Thyroid gland (tissue), 4 donors: Measurements from ENCODE around the gene CRYL1. TPM values are rescaled to one million over a fixed set of nuclear protein-coding genes. Genes with fewer than 3 reads are reported as not detected.

Experiments used
- DNase-seq, 2 donors: peaks; one replicate each; pipeline ENCODE4 v3.0.0-alpha.2; 2019
- H3K27ac ChIP-seq, 3 donors: fragments of 200-600 bp; sonication (generic); 1 replicate in 2 of 3; 2 replicates in 1 of 3; pipeline ENCODE4 v1.5.1; 2016 to 2019; ENCODE audit warnings: mild to moderate bottlenecking in 1 of 3, moderate library complexity in 1 of 3
- H3K27me3 ChIP-seq: fragments of 200-600 bp; sonication (generic); one replicate; pipeline ENCODE4 v1.5.1; 2019
- H3K36me3 ChIP-seq, 2 donors: fragments of 200-600 bp; sonication (generic); one replicate each; pipeline ENCODE4 v1.5.1; 2016 to 2019
- H3K4me1 ChIP-seq, 2 donors: fragments of 200-600 bp; sonication (generic); one replicate each; pipeline ENCODE4 v1.5.1; 2017 to 2019
- H3K4me3 ChIP-seq, 3 donors: fragments of 200-600 bp; sonication (generic); replicated peaks in 1 of 3; 1 replicate in 2 of 3; 2 replicates in 1 of 3; pipeline ENCODE4 v1.5.1; 2016; ENCODE audit warnings: mild to moderate bottlenecking in 1 of 3
- H3K9me3 ChIP-seq: fragments of 200-600 bp; sonication (generic); one replicate; pipeline ENCODE4 v1.5.1; 2017
- POLR2A ChIP-seq, 2 donors: fragments of 450-650 bp; IDR thresholded peaks; one replicate each; pipeline ENCODE4 v1.6.1; 2017; ENCODE audit warnings: antibody characterized with exemption in 2 of 2, mild to moderate bottlenecking in 2 of 2, moderate library complexity in 1 of 2
- WGBS, 2 donors: methylation state at CpG; one replicate each; pipeline ENCODE4 v1.1.5; 2017; 5-methylcytosine and 5-hydroxymethylcytosine counted together
- intact Hi-C: fragments of 100-400 bp; cut with DNase I; formaldehyde crosslinking; loops from one replicate; pipeline ENCODE4 v1.15.1; 2023
- total RNA-seq, 4 donors: library from RNA; depleted of rRNA; stranded (reverse); fragments of >200 nt; gene quantifications; one replicate each; pipeline ENCODE4 v1.2.3, GENCODE V29; 2016
- TF ChIP-seq, protein P1 (sequence below), 6 experiments: fragments of 200-600 bp in 3 of 6; fragments of 450-650 bp in 3 of 6; sonication (generic) in 3 of 6; IDR thresholded peaks; one replicate each; pipeline ENCODE4 v1.5.1; 2016 to 2019; ENCODE audit warnings: antibody characterized with exemption in 6 of 6, mild to moderate bottlenecking in 2 of 6, inconsistent platforms in 1 of 6, moderate library complexity in 1 of 6

CRYL1 gene
- total RNA-seq, 4 donors from 2014 or later: 33.1 to 53.8 (median 46.7) TPM

DNA sequence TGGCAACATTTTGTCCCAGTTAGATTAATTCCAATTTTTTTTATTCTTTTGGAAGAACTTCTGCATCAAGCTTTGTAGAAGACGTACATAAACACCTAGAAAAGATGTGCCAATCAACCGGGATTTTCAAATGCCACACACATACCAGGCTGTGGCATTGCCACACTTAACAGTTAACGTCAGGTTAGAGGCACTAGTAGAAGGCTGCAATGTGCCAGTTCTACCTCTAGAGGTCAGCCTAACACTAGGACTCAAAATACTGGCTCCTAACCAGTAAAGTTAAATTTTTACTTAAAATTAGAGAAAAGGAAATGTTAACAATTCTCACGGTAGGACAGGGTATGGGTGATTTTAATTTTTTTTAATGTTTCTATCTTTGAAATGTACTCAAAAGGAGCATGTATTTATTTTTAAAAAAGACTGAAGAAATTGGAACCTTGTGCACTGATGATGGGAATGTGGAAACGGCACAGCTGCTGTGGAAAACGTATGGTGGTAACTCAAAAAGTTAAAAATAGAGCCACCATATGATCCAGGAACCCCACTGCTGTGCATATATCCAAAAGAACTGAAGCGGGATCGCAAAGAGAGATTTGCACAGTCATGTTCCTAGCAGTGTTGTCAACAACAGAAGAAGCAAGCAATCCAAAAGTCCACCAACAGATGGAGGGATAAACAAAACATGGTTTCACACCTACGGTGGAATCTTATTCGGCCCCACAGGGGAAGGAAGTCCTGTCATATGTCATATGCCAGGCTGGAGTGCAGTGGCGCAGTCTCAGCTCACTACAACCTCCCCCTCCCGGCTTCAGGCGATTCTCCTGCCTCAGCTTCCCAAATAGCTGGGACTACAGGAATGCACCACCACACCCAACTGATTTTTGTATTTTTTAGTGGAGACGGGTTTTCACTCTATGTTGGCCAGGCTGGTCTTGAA, 30.3 kb downstream of the CRYL1 start:
- no peak for TF ChIP-seq POLR2A (IDR thresholded peaks at IDR 0.05)
- TF ChIP-seq, protein P1, sequence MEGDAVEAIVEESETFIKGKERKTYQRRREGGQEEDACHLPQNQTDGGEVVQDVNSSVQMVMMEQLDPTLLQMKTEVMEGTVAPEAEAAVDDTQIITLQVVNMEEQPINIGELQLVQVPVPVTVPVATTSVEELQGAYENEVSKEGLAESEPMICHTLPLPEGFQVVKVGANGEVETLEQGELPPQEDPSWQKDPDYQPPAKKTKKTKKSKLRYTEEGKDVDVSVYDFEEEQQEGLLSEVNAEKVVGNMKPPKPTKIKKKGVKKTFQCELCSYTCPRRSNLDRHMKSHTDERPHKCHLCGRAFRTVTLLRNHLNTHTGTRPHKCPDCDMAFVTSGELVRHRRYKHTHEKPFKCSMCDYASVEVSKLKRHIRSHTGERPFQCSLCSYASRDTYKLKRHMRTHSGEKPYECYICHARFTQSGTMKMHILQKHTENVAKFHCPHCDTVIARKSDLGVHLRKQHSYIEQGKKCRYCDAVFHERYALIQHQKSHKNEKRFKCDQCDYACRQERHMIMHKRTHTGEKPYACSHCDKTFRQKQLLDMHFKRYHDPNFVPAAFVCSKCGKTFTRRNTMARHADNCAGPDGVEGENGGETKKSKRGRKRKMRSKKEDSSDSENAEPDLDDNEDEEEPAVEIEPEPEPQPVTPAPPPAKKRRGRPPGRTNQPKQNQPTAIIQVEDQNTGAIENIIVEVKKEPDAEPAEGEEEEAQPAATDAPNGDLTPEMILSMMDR (IDR thresholded peaks at IDR 0.05): peak; percentile 81 to 93 (median 88)
- intact Hi-C loops: loop anchor here (5.0 to 10.0 kb wide), 2 partner anchors 217 to 329 kb away; no protein-coding TSS in a partner anchor
- no peak overlapping the region for H3K4me3 ChIP-seq
- no peak overlapping the region for H3K27ac ChIP-seq
- no peaks in the 10 kb centered on the region for H3K27me3 ChIP-seq
- DNase-seq: peak; percentile 64
- 45 to 49% methylated on average over 14 of the region's 14 CpGs for WGBS, 2 donors
- no peaks in the 10 kb centered on the region for H3K4me1 ChIP-seq
- no peaks in the 10 kb centered on the region for H3K9me3 ChIP-seq
- H3K36me3 ChIP-seq: no peaks in the 10 kb centered on the region

DNA sequence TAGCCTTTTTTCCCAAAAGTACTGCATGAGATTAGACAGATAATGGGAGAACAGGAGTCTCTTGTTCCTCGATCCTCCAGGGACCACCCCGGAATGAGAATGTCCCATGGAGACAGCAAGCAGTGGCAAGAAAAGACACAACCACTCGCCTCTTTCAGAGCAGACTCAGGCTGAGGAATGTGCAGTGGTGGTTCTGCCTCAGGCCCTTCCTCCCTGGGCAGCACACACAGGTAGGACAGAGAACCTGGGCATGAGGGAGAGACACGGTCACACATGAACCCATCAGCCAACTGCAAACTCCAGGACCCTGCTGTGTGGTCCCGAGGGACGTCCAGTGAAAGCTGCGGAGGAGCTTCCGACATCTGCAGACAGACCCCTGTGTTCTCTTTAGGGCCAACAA, 31.0 kb downstream of the CRYL1 start:
- Histone ChIP-seq H3K4me1 (no peaks in the 10 kb centered on the region), H3K27me3 (no peaks in the 10 kb centered on the region), H3K9me3 (no peaks in the 10 kb centered on the region), H3K36me3 (no peaks in the 10 kb centered on the region), H3K27ac (no peak overlapping the region), H3K4me3 (no peak overlapping the region)
- DNase-seq: peak in 1 of 2 donors; percentile 5
- intact Hi-C loops: loop anchor here (5.0 to 10.0 kb wide), 3 partner anchors 218 to 433 kb away; no protein-coding TSS in a partner anchor
- TF ChIP-seq POLR2A (IDR thresholded peaks at IDR 0.05): no peak
- TF ChIP-seq, protein P1 (IDR thresholded peaks at IDR 0.05): no peak
- 51 to 60% methylated on average over 8 of the region's 8 CpGs for WGBS, 2 donors

DNA sequence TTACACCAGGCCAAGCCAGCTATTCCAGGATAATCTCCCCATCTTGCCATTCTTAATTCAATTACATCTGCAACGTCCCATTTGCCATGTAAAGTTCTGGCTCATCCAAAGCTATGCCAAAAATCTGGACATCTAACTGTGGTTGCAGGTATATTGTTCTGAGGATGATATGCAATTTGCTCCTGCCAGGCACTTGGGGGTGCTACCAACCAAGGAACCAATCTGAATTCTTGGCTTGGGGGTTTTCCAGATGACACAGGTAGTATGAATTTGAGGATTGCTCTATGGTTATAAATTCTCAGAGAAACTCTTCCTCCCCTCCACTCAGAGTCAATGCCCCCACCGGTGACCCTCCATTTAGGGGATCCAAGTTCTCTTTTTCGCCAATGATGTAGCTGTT, 33.0 kb downstream of the CRYL1 start:
- 51 to 59% methylated on average over 3 of the region's 3 CpGs for WGBS, 2 donors
- no peaks in the 10 kb centered on the region for H3K27me3 ChIP-seq
- intact Hi-C loops: loop anchor here (5.0 to 10.0 kb wide), 2 partner anchors 332 to 435 kb away; no protein-coding TSS in a partner anchor

DNA sequence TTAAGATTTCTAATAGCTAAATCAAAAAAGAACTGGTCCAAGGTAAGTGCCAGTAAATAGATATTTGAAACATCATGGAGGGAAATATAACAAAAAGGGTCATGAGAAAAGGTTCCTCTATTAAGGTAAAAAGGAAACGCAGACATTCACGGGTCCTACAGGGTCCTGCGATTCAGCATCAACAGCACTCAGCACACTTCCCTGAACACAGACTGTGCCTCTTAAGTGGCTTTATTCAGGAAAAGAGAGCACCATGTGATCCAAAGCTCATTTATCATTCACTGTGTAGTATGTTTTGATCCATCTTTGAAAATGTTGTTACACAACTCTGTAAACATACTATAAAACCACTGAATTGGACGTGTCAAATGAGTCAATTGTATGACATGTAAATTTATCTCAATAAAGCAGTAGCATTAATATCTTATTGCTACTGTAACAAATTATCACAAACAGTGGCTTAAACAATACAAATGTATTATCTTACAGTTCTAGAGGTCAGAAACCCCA, 33.7 kb downstream of the CRYL1 start:
- WGBS, 2 donors: 71 to 78% methylated on average over 4 of the region's 4 CpGs
- peaks cover 0 to 2% of the 10 kb centered on the region in 2 donors for H3K36me3 ChIP-seq
- no peaks in the 10 kb centered on the region for H3K9me3 ChIP-seq
- no peak overlapping the region for H3K4me3 ChIP-seq
- no peaks in the 10 kb centered on the region for H3K4me1 ChIP-seq
- no peak for TF ChIP-seq POLR2A (IDR thresholded peaks at IDR 0.05)
- TF ChIP-seq, protein P1 (IDR thresholded peaks at IDR 0.05): no peak
- H3K27ac ChIP-seq: no peak overlapping the region
- no peak for DNase-seq
- intact Hi-C loops: loop anchor here (5.0 to 10.0 kb wide), 2 partner anchors 333 to 435 kb away; no protein-coding TSS in a partner anchor
- no peaks in the 10 kb centered on the region for H3K27me3 ChIP-seq

More for the DNA sequence above, 33.0 kb downstream of the CRYL1 start:
- no peak for TF ChIP-seq POLR2A (IDR thresholded peaks at IDR 0.05)
- TF ChIP-seq, protein P1 (IDR thresholded peaks at IDR 0.05): peak in 4 of 6 experiments; percentile 22 to 35 (median 28)
- H3K27ac ChIP-seq: no peak overlapping the region
- H3K9me3 ChIP-seq: no peaks in the 10 kb centered on the region
- no peaks in the 10 kb centered on the region for H3K36me3 ChIP-seq
- DNase-seq: peak; percentile 6 to 25
- no peak overlapping the region for H3K4me3 ChIP-seq
- H3K4me1 ChIP-seq: no peaks in the 10 kb centered on the region
